GM19099 (cell line): Measurements from ENCODE around the gene HMX1.

ENCODE experiments used
- POLR2A ChIP-seq: IDR thresholded peaks from 3 replicates; pipeline ENCODE4 v1.6.1; 2011; ENCODE audit warnings: low read depth; ENCODE audit not compliant: insufficient read length; ENCODE audit errors: extremely low read depth

HMX1 gene

GRCh38 chr4:8861576-8862295 is 9.9 kb downstream of the HMX1 start:
- TF ChIP-seq POLR2A: no peak

- TF ChIP-seq POLR2A: no peak
These were observed 10.6 kb downstream of the HMX1 start for GRCh38 chr4:8860892-8861575.

- TF ChIP-seq POLR2A: no peak
These were observed 11.3 kb downstream of the HMX1 start for GRCh38 chr4:8860096-8860891.

- TF ChIP-seq POLR2A: no peak
These were observed 12.0 kb downstream of the HMX1 start for GRCh38 chr4:8859550-8860095.

- no peak for TF ChIP-seq POLR2A
These were observed 12.9 kb downstream of the HMX1 start for GRCh38 chr4:8858701-8859210.

- no peak for TF ChIP-seq POLR2A
These were observed 13.6 kb downstream of the HMX1 start for GRCh38 chr4:8857766-8858700.

- no peak for TF ChIP-seq POLR2A
These were observed 14.6 kb downstream of the HMX1 start for GRCh38 chr4:8856835-8857621.

- TF ChIP-seq POLR2A: no peak
These were observed 15.8 kb downstream of the HMX1 start for GRCh38 chr4:8855818-8856245.

- TF ChIP-seq POLR2A: no peak
These were observed 16.7 kb downstream of the HMX1 start for GRCh38 chr4:8854931-8855330.

GRCh38 chr4:8854016-8854415 is 17.6 kb downstream of the HMX1 start:
- no peak for TF ChIP-seq POLR2A

GRCh38 chr4:8853249-8853648 is 18.4 kb downstream of the HMX1 start:
- no peak for TF ChIP-seq POLR2A

GRCh38 chr4:8852118-8852704 is 19.4 kb downstream of the HMX1 start:
- TF ChIP-seq POLR2A: no peak
